Breast epithelium (tissue), 4 donors: ENCODE measurements around the gene SFMBT2. TPM values are rescaled to one million over a fixed set of nuclear protein-coding genes. Genes with fewer than 3 reads are reported as not detected.

Experiments used
- DNase-seq, 2 donors: peaks; one replicate each; pipeline ENCODE4 v3.0.0-alpha.2; 2019; ENCODE audit warnings: low spot score in 2 of 2
- H3K27ac ChIP-seq, 2 donors: fragments of 200-600 bp; sonication (generic) in 1 of 2; one replicate each; pipeline ENCODE4 v1.5.1; 2016 to 2019; ENCODE audit warnings: mild to moderate bottlenecking in 1 of 2
- H3K27me3 ChIP-seq, 2 donors: fragments of 200-600 bp; sonication (generic) in 1 of 2; one replicate each; pipeline versions ENCODE4 v1.5.1 to v1.6.0; 2017 to 2019; ENCODE audit warnings: control low read depth in 1 of 2, mild to moderate bottlenecking in 1 of 2
- H3K36me3 ChIP-seq: fragments of 200-600 bp; one replicate; pipeline ENCODE4 v1.5.1; 2019
- H3K4me1 ChIP-seq, 2 donors: fragments of 200-600 bp; sonication (generic); one replicate each; pipeline ENCODE4 v1.5.1; 2016 to 2019; ENCODE audit warnings: control low read depth in 1 of 2
- H3K4me3 ChIP-seq, 3 donors: fragments of 200-600 bp; sonication (generic); 1 replicate in 2 of 3; 2 replicates in 1 of 3; pipeline ENCODE4 v1.5.1; 2016 to 2019; ENCODE audit warnings: mild to moderate bottlenecking in 3 of 3, moderate library complexity in 2 of 3
- H3K9me3 ChIP-seq, 2 donors: fragments of 200-600 bp; sonication (generic) in 1 of 2; one replicate each; pipeline ENCODE4 v1.5.1; 2016 to 2019; ENCODE audit warnings: control low read depth in 1 of 2
- POLR2A ChIP-seq: fragments of 450-650 bp; IDR thresholded peaks from one replicate; pipeline ENCODE4 v1.6.1; 2016; ENCODE audit warnings: antibody characterized with exemption, mild to moderate bottlenecking, moderate library complexity
- POLR2AphosphoS5 ChIP-seq, 3 donors: sonication (generic); formaldehyde crosslinking; IDR thresholded peaks; one replicate each; pipeline ENCODE4 v1.6.1; 2017; ENCODE audit warnings: antibody characterized with exemption in 3 of 3
- intact Hi-C: fragments of 100-400 bp; cut with DNase I; formaldehyde crosslinking; loops from one replicate; pipeline ENCODE4 v1.15.1; 2023; ENCODE audit warnings: low total_unique reads
- total RNA-seq, 3 donors: library from RNA; depleted of rRNA; stranded (reverse); fragments of >200 nt; gene quantifications; one replicate each; pipeline ENCODE4 v1.1.0, GENCODE V29; 2016
- TF ChIP-seq, protein P1 (sequence below), 3 donors: fragments of 450-650 bp; IDR thresholded peaks; one replicate each; pipeline ENCODE4 v1.5.1; 2016 to 2017; ENCODE audit warnings: antibody characterized with exemption in 3 of 3, mild to moderate bottlenecking in 3 of 3, moderate library complexity in 3 of 3

Gene SFMBT2
- total RNA-seq, 3 donors from 2014 or later = 3.5 to 32.8 (median 22.8) TPM

DNA sequence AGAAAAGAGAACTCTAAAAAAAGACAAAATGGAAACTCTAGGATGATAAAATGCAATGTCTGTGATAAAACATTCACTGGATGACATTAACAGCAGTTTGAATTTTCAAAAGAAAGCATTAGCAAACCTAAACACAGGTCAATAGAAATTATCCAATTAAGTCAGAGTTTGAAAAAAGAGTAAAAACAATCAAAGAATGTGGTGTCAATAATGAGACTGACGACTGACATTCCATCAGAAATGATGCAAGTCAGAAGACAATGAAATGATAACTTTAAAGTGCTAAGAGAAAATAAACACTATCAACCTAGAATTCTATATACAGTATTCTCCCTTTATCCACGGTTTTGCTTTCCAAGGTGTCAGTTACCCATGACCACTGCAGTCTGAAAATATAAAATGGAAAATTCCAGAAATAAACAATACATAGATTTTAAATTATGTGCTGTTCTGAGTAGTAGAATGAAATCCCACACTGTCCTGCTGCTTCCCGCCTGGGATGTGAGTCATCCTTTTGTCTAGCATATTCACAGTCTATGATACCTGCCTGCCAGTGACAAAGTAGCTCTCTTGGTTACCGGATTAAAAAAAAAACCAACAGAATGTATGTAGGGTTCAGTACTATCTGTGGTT, 38.3 kb upstream of the SFMBT2 start:
- H3K27ac ChIP-seq = no peak overlapping the region
- H3K4me1 ChIP-seq = no peaks in the 10 kb centered on the region
- no peak for DNase-seq
- intact Hi-C loops = no loop called here
- no peaks in the 10 kb centered on the region for H3K27me3 ChIP-seq
- TF ChIP-seq POLR2AphosphoS5 (IDR thresholded peaks at IDR 0.05) = no peak
- no peak for TF ChIP-seq POLR2A
- TF ChIP-seq, protein P1, sequence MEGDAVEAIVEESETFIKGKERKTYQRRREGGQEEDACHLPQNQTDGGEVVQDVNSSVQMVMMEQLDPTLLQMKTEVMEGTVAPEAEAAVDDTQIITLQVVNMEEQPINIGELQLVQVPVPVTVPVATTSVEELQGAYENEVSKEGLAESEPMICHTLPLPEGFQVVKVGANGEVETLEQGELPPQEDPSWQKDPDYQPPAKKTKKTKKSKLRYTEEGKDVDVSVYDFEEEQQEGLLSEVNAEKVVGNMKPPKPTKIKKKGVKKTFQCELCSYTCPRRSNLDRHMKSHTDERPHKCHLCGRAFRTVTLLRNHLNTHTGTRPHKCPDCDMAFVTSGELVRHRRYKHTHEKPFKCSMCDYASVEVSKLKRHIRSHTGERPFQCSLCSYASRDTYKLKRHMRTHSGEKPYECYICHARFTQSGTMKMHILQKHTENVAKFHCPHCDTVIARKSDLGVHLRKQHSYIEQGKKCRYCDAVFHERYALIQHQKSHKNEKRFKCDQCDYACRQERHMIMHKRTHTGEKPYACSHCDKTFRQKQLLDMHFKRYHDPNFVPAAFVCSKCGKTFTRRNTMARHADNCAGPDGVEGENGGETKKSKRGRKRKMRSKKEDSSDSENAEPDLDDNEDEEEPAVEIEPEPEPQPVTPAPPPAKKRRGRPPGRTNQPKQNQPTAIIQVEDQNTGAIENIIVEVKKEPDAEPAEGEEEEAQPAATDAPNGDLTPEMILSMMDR (IDR thresholded peaks at IDR 0.05) = no peak
- H3K4me3 ChIP-seq = no peak overlapping the region
- H3K36me3 ChIP-seq = no peaks in the 10 kb centered on the region
- H3K9me3 ChIP-seq = peaks cover 0 to 19% of the 10 kb centered on the region in 2 donors

DNA sequence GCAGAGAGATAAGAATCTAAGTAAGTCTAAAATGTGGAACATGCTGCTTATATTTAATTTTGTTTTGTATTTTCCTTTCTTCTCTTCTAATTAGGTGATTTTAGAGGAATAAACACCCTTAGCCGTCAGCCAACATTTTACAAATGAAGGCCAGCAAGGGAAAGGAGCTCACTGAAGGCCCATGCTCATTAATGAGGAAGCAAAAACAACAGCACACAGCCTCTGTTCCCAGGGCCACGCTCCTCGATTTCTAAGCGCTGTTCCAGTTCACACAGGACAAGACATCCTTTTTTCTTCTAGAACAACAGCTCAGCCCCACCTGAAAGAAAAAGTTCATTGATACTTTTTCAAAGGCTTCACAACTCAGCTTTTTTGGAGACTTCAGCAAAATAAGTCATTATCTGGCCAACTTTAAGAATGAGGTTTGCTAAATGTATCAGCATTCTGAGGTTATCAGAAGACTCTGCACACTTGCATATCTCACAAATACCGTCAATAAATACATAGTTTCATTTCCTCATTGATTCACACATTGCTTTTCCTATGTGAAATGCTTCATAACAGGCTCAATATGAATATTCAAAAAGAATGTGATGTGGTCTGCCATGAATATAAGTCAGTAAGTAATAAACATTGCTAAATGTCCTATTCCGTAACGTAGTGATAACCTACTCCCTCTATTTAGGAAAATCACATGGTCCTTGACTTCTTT, 34.8 kb upstream of the SFMBT2 start:
- DNase-seq = no peak
- Histone ChIP-seq H3K4me3 (no peak overlapping the region), H3K4me1 (no peaks in the 10 kb centered on the region), H3K27me3 (peaks cover 0 to 2% of the 10 kb centered on the region in 2 donors), H3K27ac (no peak overlapping the region), H3K36me3 (no peaks in the 10 kb centered on the region), H3K9me3 (peaks cover 0 to 19% of the 10 kb centered on the region in 2 donors)
- intact Hi-C loops = no loop called here
- no peak for TF ChIP-seq POLR2A
- TF ChIP-seq, protein P1 (IDR thresholded peaks at IDR 0.05) = no peak

DNA sequence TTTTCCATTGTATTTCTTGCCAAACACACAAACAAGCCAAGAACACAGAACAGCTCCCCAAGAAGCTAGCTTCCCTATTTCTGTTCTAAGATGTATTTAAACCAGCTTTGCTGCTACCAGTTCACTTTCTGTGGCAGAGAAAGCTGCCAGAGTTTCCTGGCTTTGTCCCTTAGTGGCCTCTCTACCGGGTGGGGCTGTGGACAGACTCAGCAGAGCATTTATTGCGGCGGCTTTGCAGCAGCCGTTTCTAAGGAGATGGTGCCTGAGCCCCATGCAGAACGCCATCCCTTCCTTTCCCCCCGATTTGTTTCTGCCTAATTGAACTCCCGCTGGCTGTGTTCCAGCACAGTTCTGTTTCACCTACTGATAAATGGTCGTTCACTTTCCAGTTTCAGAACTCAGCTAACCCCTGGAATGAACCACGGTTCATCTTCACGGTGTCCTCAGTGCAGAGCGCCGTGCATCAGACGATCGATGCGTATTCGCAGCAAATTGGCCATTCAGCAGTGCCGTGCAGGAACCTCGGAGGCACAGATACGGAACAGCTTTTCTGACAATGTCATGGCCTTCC, 33.8 kb upstream of the SFMBT2 start:
- no peaks in the 10 kb centered on the region for H3K4me1 ChIP-seq
- H3K9me3 ChIP-seq = peaks cover 0 to 14% of the 10 kb centered on the region in 2 donors
- H3K36me3 ChIP-seq = no peaks in the 10 kb centered on the region
- no peak overlapping the region for H3K4me3 ChIP-seq
- no peak for DNase-seq
- peaks cover 0 to 12% of the 10 kb centered on the region in 2 donors for H3K27me3 ChIP-seq
- H3K27ac ChIP-seq = no peak overlapping the region
- intact Hi-C loops = no loop called here
- TF ChIP-seq POLR2AphosphoS5 (IDR thresholded peaks at IDR 0.05) (no peak), POLR2A (no peak)
- TF ChIP-seq, protein P1 (IDR thresholded peaks at IDR 0.05) = no peak

DNA sequence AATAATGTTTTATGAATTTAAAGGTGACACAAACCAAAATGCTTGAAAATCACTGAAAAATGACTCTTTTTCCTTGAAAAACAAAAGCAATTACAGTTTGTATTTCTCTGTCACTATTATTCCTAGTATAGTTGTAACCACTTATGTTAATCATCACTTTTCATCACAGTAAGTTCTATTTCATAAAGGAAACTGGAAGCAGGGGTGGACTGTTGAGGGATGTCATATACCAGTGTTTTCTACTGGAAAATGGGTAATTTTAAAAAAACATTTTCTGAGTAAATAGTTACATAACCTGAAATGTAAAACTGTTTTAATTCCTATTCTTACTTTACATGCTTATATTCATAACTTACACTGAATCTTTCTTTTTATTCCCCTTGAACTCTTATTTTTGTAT, 32.2 kb upstream of the SFMBT2 start:
- TF ChIP-seq POLR2AphosphoS5 (IDR thresholded peaks at IDR 0.05) (no peak), POLR2A (no peak)
- H3K27me3 ChIP-seq = peaks cover 0 to 13% of the 10 kb centered on the region in 2 donors
- no peak overlapping the region for H3K4me3 ChIP-seq
- intact Hi-C loops = no loop called here
- H3K36me3 ChIP-seq = no peaks in the 10 kb centered on the region
- no peaks in the 10 kb centered on the region for H3K9me3 ChIP-seq
- no peak for DNase-seq
- H3K4me1 ChIP-seq = no peaks in the 10 kb centered on the region
- no peak overlapping the region for H3K27ac ChIP-seq

DNA sequence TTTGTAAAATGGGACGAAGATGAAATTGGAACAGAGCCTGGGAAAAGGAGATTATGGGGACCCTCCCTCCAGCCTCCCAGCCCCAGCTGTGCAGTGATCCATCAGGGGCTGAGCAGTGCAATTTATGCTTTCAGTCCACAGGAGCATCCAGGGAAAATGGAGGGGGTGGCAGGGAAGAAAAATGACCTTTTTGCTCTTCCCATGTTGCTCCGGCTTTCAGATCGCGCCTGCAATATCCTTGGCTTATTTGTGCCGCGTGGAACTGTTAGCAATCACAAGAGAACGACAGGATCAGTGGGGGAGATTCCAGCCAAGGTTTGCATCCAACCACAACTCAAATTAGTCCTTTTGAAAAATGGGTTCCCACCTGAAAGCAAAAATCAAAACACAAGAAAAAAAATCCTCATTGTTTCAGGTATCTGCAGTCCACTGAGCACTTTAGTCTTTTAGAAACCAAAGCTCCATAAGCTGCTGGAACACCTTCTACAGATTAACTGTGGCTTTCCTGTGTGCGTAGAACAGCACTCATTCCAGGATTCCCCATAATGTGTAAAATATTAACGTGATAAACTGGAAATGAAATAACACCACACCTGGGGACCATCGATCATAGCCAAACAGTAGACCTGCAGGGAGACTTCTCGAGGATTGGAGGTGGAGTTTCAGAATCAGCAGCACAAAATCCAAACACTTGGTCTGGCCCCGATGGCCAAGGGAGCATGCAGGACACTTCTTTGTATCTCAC, 30.7 kb upstream of the SFMBT2 start:
- H3K4me1 ChIP-seq = no peaks in the 10 kb centered on the region
- no peak for DNase-seq
- intact Hi-C loops = no loop called here
- no peak overlapping the region for H3K4me3 ChIP-seq
- H3K9me3 ChIP-seq = no peaks in the 10 kb centered on the region
- TF ChIP-seq POLR2AphosphoS5 (IDR thresholded peaks at IDR 0.05) (no peak), POLR2A (no peak)
- TF ChIP-seq, protein P1 (IDR thresholded peaks at IDR 0.05) = no peak
- no peaks in the 10 kb centered on the region for H3K36me3 ChIP-seq
- peaks cover 0 to 13% of the 10 kb centered on the region in 2 donors for H3K27me3 ChIP-seq
- no peak overlapping the region for H3K27ac ChIP-seq
